B cell (primary cell): ENCODE measurements around the gene PPP2R2C. TPM values are rescaled to one million over a fixed set of nuclear protein-coding genes. Genes with fewer than 3 reads are reported as not detected.

Experiments used
- ATAC-seq: fragments of 200-7000 bp; cut with Tn5 transposase; one replicate; pipeline ENCODE4 v1.10.0; 2021; ENCODE audit warnings: low read depth, mild to moderate bottlenecking, moderate number of reproducible peaks, moderate library complexity
- CTCF ChIA-PET: fragments of 350-600 bp; sonication (Branson Sonifier 250); formaldehyde crosslinking; loops from one replicate; lab custom pipeline; 2021; ENCODE audit warnings: antibody characterized with exemption, inconsistent platforms; lab: Charles Lee
- POLR2A ChIA-PET: fragments of 350-600 bp; sonication (Branson Sonifier 250); formaldehyde crosslinking; loops from one replicate; lab custom pipeline; 2021; ENCODE audit warnings: antibody characterized with exemption; lab: Charles Lee
- DNase-seq: peaks from one replicate; pipeline ENCODE4 v3.0.0; 2013
- H2AFZ ChIP-seq: 2 replicates; pipeline ENCODE4 v1.6.1; 2012; ENCODE audit warnings: mild to moderate bottlenecking, low read depth, low read length; ENCODE audit not compliant: insufficient read depth, poor library complexity, severe bottlenecking
- H3K27ac ChIP-seq, 2 donors: 1 replicate in 1 of 2; 2 replicates in 1 of 2; pipeline ENCODE4 v1.5.1; 2012 to 2013; ENCODE audit warnings: low read length in 2 of 2, mild to moderate bottlenecking in 2 of 2, moderate library complexity in 1 of 2
- H3K27me3 ChIP-seq, 4 experiments: fragments of 200-600 bp in 1 of 4; sonication (generic) in 1 of 4; replicated peaks in 1 of 4; 1 replicate in 2 of 4; 2 replicates in 2 of 4; pipeline versions ENCODE4 v1.6.1 to v1.7.0; 2013 to 2016; ENCODE audit warnings: low read length in 3 of 4, mild to moderate bottlenecking in 2 of 4, mixed read lengths in 1 of 4, moderate library complexity in 1 of 4; ENCODE audit not compliant: insufficient read depth in 4 of 4, control insufficient read depth in 3 of 4; ENCODE audit errors: control extremely low read depth in 1 of 4
- H3K36me3 ChIP-seq, 2 experiments: replicated peaks in 1 of 2; 1 replicate in 1 of 2; 2 replicates in 1 of 2; pipeline versions ENCODE4 v1.6.1 to v1.7.1; 2013; ENCODE audit warnings: low read length in 1 of 2; ENCODE audit not compliant: insufficient read depth in 2 of 2, control insufficient read depth in 1 of 2; ENCODE audit errors: control extremely low read depth in 1 of 2, extremely low read depth in 1 of 2
- H3K4me1 ChIP-seq, 2 donors: fragments of 200-600 bp in 1 of 2; sonication (generic) in 1 of 2; 1 replicate in 1 of 2; 2 replicates in 1 of 2; pipeline versions ENCODE4 v1.5.1 to v1.6.1; 2013 to 2017; ENCODE audit warnings: low read length in 2 of 2; ENCODE audit not compliant: control insufficient read depth in 2 of 2, insufficient read depth in 2 of 2
- H3K4me2 ChIP-seq: replicated peaks from 2 replicates; pipeline ENCODE3; 2012; ENCODE audit warnings: mild to moderate bottlenecking, low read depth, low read length; ENCODE audit not compliant: poor library complexity, severe bottlenecking
- H3K4me3 ChIP-seq, 5 experiments: fragments of 200-600 bp in 1 of 5; sonication (generic) in 1 of 5; 1 replicate in 3 of 5; 2 replicates in 2 of 5; pipeline versions ENCODE4 v1.5.1 to v1.7.0; 2011 to 2016; ENCODE audit warnings: low read length in 4 of 5, mild to moderate bottlenecking in 4 of 5, low read depth in 2 of 5, control low read depth in 1 of 5, moderate library complexity in 1 of 5; ENCODE audit not compliant: insufficient read depth in 1 of 5; ENCODE audit errors: control extremely low read depth in 1 of 5, extremely low read depth in 1 of 5
- H3K79me2 ChIP-seq: fragments of 200-600 bp; sonication (generic); one replicate; pipeline ENCODE4 v1.6.0; 2016; ENCODE audit warnings: low read length; ENCODE audit not compliant: control insufficient read depth, insufficient read depth
- H3K9ac ChIP-seq: fragments of 200-600 bp; sonication (generic); 2 replicates; pipeline ENCODE4 v1.6.1; 2017; ENCODE audit warnings: mild to moderate bottlenecking, low read length, moderate library complexity
- H3K9me3 ChIP-seq, 3 donors: one replicate each; pipeline versions ENCODE4 v1.6.1 to v1.7.1; 2013; ENCODE audit warnings: low read length in 2 of 3; ENCODE audit not compliant: control insufficient read depth in 2 of 3, insufficient read depth in 1 of 3; ENCODE audit errors: control extremely low read depth in 1 of 3
- H4K20me1 ChIP-seq: 2 replicates; pipeline ENCODE4 v1.6.0; 2012; ENCODE audit warnings: mild to moderate bottlenecking, low read length; ENCODE audit not compliant: insufficient read depth, control insufficient read depth, poor library complexity, severe bottlenecking
- H3K27ac Mint-ChIP-seq: one replicate; pipeline ENCODE4 v1.8.0; 2021; ENCODE audit warnings: mixed read lengths
- H3K27me3 Mint-ChIP-seq: one replicate; pipeline ENCODE4 v1.8.0; 2021; ENCODE audit warnings: mixed read lengths
- H3K4me1 Mint-ChIP-seq: one replicate; pipeline ENCODE4 v1.8.0; 2021; ENCODE audit warnings: mixed read lengths
- H3K4me3 Mint-ChIP-seq: one replicate; pipeline ENCODE4 v1.8.0; 2021; ENCODE audit warnings: mixed read lengths
- H3K9me3 Mint-ChIP-seq: one replicate; pipeline ENCODE4 v1.8.0; 2022; ENCODE audit warnings: mixed read lengths; ENCODE audit not compliant: insufficient read depth
- CTCF ChIP-seq: fragments of 200-600 bp; IDR thresholded peaks from one replicate; pipeline ENCODE4 v1.8.0; 2022; ENCODE audit warnings: antibody characterized with exemption, mild to moderate bottlenecking
- EZH2 ChIP-seq: IDR thresholded peaks from 2 replicates; pipeline ENCODE4 v1.6.1; 2012; ENCODE audit warnings: borderline replicate concordance, low read depth, mild to moderate bottlenecking, moderate library complexity, low read length; ENCODE audit not compliant: insufficient read depth, poor library complexity, severe bottlenecking
- WGBS: methylation state at CpG from one replicate; pipeline ENCODE4 v1.1.5; 2013; ENCODE audit warnings: missing lambda C conversion rate; ENCODE audit not compliant: insufficient coverage; 5-methylcytosine and 5-hydroxymethylcytosine counted together
- intact Hi-C: fragments of 100-400 bp; cut with micrococcal nuclease; formaldehyde crosslinking; loops from one replicate; pipeline ENCODE4 v1.10.0; 2022
- polyA plus RNA-seq: library from polyadenylated mRNA; depleted of rRNA; stranded (reverse); fragments of >200 nt; gene quantifications from 2 replicates; pipeline ENCODE4 v1.2.3, GENCODE V29; 2012
- total RNA-seq, 2 donors: library from RNA; stranded (reverse); fragments of 120-200 nt in 1 of 2; gene quantifications; 1 replicate in 1 of 2; 2 replicates in 1 of 2; pipeline versions ENCODE4 v1.2.3 to v1.2.4, GENCODE V29; 2013 to 2022

PPP2R2C gene
- total and polyA plus RNA-seq, 2 donors (not counting 1 experiment from before 2014, with no cell fraction given): not detected

- Histone ChIP-seq H3K27me3 (peaks cover 0 to 4% (median 0%) of the 10 kb centered on the region in 4 experiments), H3K4me3 (no peak overlapping the region), H3K36me3 (no peaks in the 10 kb centered on the region), H4K20me1 (no peaks in the 10 kb centered on the region), H3K9me3 (peaks cover 0 to 13% (median 0%) of the 10 kb centered on the region in 3 donors), H3K27ac (no peak overlapping the region), H3K4me1 (no peaks in the 10 kb centered on the region), H3K9ac (no peak overlapping the region), H3K4me2 (no peak overlapping the region), H3K79me2 (no peaks in the 10 kb centered on the region), H2AFZ (no peak overlapping the region)
- no peak for TF ChIP-seq CTCF
- no peak for TF ChIP-seq EZH2
- DNase-seq (no peak), ATAC-seq (no peak)
- Mint-ChIP-seq H3K27ac (no peak overlapping the region), H3K27me3 (peaks cover 19% of the 10 kb centered on the region), H3K9me3 (peaks cover 5% of the 10 kb centered on the region), H3K4me3 (no peak overlapping the region), H3K4me1 (no peaks in the 10 kb centered on the region)
- 83% methylated on average over 10 of the region's 11 CpGs for WGBS
- intact Hi-C loops: no loop called here
- POLR2A ChIA-PET: no interaction called here
- CTCF ChIA-PET: no interaction called here
Measured at GRCh38 chr4:6410068-6410467, 62.3 kb downstream of the PPP2R2C start.

- peaks cover 5% of the 10 kb centered on the region for H3K9me3 Mint-ChIP-seq
- H3K27ac ChIP-seq: no peak overlapping the region
- TF ChIP-seq EZH2: no peak
- H3K27me3 Mint-ChIP-seq: peaks cover 25% of the 10 kb centered on the region
- ChIA-PET POLR2A (no interaction called here), CTCF (no interaction called here)
- no peak overlapping the region for H3K27ac Mint-ChIP-seq
- DNase-seq (no peak), ATAC-seq (no peak)
- H3K4me3 ChIP-seq: no peak overlapping the region
- H4K20me1 ChIP-seq: no peaks in the 10 kb centered on the region
- peaks cover 0 to 6% (median 0%) of the 10 kb centered on the region in 4 experiments for H3K27me3 ChIP-seq
- intact Hi-C loops: no loop called here
- no peaks in the 10 kb centered on the region for H3K79me2 ChIP-seq
- peaks cover 0 to 13% (median 0%) of the 10 kb centered on the region in 3 donors for H3K9me3 ChIP-seq
- no peak overlapping the region for H2AFZ ChIP-seq
- 77% methylated on average over 3 of the region's 6 CpGs for WGBS
- H3K4me3 Mint-ChIP-seq: no peak overlapping the region
- H3K4me1 Mint-ChIP-seq: no peaks in the 10 kb centered on the region
- H3K4me1 ChIP-seq: no peaks in the 10 kb centered on the region
- no peak overlapping the region for H3K4me2 ChIP-seq
- H3K9ac ChIP-seq: no peak overlapping the region
- no peaks in the 10 kb centered on the region for H3K36me3 ChIP-seq
Measured at GRCh38 chr4:6409381-6409780, 63.0 kb downstream of the PPP2R2C start.
